HL-60 (cell line): ENCODE data around the gene GDF7.

Source experiments
- CTCF ChIP-seq: IDR thresholded peaks from one replicate; pipeline ENCODE4 v1.5.1; 2011; ENCODE audit warnings: low read length, control low read depth, inconsistent platforms; ENCODE audit not compliant: insufficient read depth
- GABPA ChIP-seq: IDR thresholded peaks from 2 replicates; pipeline ENCODE4 v1.6.1; 2012; ENCODE audit warnings: low read depth
- REST ChIP-seq: IDR thresholded peaks from 2 replicates; pipeline ENCODE4 v1.6.1; 2012; ENCODE audit warnings: low read depth; ENCODE audit not compliant: insufficient replicate concordance

DNA sequence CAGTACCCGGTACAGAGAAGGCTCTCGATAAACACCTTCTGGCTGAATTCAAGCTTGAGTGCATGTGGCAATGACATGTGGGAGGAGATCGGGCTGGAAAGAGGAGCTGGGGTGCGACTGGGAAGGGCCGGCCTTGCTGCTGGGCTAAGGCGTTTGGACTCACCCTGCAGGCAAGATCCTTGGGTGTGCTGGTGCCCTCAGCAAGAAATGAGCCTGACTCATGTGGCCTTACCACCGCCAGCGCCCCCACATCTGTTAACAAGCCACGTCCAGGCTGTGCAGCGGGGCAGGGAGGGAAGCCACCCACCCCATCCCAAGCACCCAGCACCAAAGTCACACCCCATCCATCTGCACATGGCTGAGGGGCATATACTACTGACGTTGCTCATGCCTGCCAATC is 17.4 kb upstream of the GDF7 start:
- TF ChIP-seq CTCF (no peak), GABPA (no peak), REST (no peak)
